Measurements from ENCODE around the gene VN1R4. TPM values are rescaled to one million over a fixed set of nuclear protein-coding genes. Genes with fewer than 3 reads are reported as not detected.
A peak's percentile ranks its signal among the peaks of the same experiment; 100 is the strongest.

The VN1R4 gene
- total RNA-seq, 1 experiment from 2014 or later, result not detected

DNA sequence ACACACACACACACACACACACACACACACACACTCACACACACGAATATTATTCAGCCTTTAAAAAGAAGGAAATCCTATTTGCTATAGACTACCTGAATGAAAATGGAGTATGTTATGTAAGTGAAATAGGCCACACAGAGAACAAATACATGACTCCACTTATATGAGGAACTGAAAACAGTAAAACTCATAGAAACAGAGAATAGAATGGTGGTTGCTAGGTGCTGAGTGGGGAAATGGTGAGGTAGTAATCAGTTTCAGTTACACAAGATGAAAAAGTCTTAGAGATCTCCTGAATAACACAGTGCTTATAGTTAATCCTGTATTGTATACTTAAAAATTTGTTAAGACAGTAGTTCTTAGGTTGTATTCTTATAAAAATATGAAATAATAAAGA, 21.0 kb downstream of the VN1R4 start:
- Histone ChIP-seq H2AFZ (ENCODE audit: low read depth, low read length, poor library complexity, severe bottlenecking) (no peak overlapping the region), H3K27ac (ENCODE audit: low read depth, low read length) (no peak overlapping the region), H3K4me3 (replicated peaks in 1 of 2; ENCODE audit: low read depth in 1 of 2, low read length in 2 of 2) (no peak overlapping the region), H3K36me3 (ENCODE audit: control insufficient read depth in 1 of 2, insufficient read depth in 2 of 2, low read length in 2 of 2) (no peaks in the 10 kb centered on the region), H3K79me2 (ENCODE audit: insufficient read depth, low read length) (no peaks in the 10 kb centered on the region), H3K27me3 (ENCODE audit: insufficient read depth, low read length) (no peaks in the 10 kb centered on the region), H3K9ac (ENCODE audit: low read length) (no peak overlapping the region), H3K9me2 (ENCODE audit: insufficient read depth) (no peaks in the 10 kb centered on the region), H3K4me2 (ENCODE audit: low read length) (no peak overlapping the region), H4K20me1 (ENCODE audit: insufficient read depth) (no peaks in the 10 kb centered on the region), H3K9me3 (ENCODE audit: control insufficient read depth in 1 of 2, insufficient read depth in 1 of 2, low read depth in 1 of 2, low read length in 2 of 2) (peaks cover 6 to 10% of the 10 kb centered on the region in 2 experiments; a peak in 2 of 4 replicates), H3K4me1 (ENCODE audit: control insufficient read depth in 1 of 2, insufficient read depth in 2 of 2, low read length in 2 of 2) (no peaks in the 10 kb centered on the region)
- no peak for DNase-seq (ENCODE audit: low read depth, low spot score)
- RAD21 ChIA-PET (ENCODE audit: low non-redundant PET in 1 of 2, low total read pairs in 2 of 2, uncharacterized antibody in 2 of 2, unreplicated experiment in 2 of 2), result no interaction called here
- TF ChIP-seq SIN3A (IDR thresholded peaks at IDR 0.05; ENCODE audit: low read depth), result no peak
- TF ChIP-seq ELF1 (IDR thresholded peaks at IDR 0.05; ENCODE audit: borderline replicate concordance, low read depth), result no peak
- TF ChIP-seq, protein P1, sequence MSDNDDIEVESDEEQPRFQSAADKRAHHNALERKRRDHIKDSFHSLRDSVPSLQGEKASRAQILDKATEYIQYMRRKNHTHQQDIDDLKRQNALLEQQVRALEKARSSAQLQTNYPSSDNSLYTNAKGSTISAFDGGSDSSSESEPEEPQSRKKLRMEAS (IDR thresholded peaks at IDR 0.05), result no peak
- no TSS peak for BruUV-seq (replicated peaks)
- POLR2A ChIA-PET, result no interaction called here
- CTCF ChIA-PET, result no interaction called here
- no peak for ATAC-seq
- intact Hi-C loops (cut with micrococcal nuclease), result no loop called here

DNA sequence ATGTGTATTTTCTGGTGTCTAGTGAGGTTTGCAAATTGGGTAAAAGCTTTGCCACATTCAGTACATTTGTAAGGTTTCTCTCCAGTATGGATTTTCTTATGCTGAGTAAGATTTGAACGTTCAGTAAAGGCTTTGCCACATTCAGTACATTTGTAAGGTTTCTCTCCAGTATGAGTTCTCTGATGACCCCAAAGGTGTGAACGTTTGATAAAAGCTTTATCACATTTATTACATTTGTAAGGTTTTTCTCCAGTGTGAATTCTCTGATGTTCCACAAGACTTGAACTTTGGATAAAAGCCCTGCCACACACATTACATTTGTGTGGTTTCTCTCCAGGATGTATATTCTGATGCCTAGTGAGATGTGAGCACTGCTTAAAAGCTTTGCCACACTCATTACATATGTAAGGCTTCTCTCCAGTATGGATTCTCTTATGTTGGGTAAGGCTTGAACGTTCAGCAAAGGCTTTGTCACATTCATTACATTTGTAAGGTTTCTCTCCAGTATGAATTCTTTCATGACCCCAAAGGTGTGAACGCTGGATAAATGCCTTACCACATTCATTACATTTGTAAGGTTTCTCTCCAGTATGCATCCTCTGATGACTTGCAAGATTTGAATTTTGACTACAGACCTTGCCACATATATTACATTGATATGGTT, 30.3 kb downstream of the VN1R4 start:
- no peak overlapping the region for H2AFZ ChIP-seq (ENCODE audit: low read depth, low read length, poor library complexity, severe bottlenecking)
- ChIA-PET POLR2A (no interaction called here), CTCF (no interaction called here), RAD21 (ENCODE audit: low non-redundant PET in 1 of 2, low total read pairs in 2 of 2, uncharacterized antibody in 2 of 2, unreplicated experiment in 2 of 2) (no interaction called here)
- no peak overlapping the region for H3K4me3 ChIP-seq (replicated peaks in 1 of 2; ENCODE audit: low read depth in 1 of 2, low read length in 2 of 2)
- H3K9ac ChIP-seq (ENCODE audit: low read length), result no peak overlapping the region
- H3K4me2 ChIP-seq (ENCODE audit: low read length), result no peak overlapping the region
- H3K9me3 ChIP-seq (ENCODE audit: control insufficient read depth in 1 of 2, insufficient read depth in 1 of 2, low read depth in 1 of 2, low read length in 2 of 2), result peaks cover 26 to 34% of the 10 kb centered on the region in 2 experiments; a peak in 3 of 4 replicates
- no peak for DNase-seq (ENCODE audit: low read depth, low spot score)
- BruUV-seq (replicated peaks), result no TSS peak
- H3K27me3 ChIP-seq (ENCODE audit: insufficient read depth, low read length), result no peaks in the 10 kb centered on the region
- no peaks in the 10 kb centered on the region for H3K4me1 ChIP-seq (ENCODE audit: control insufficient read depth in 1 of 2, insufficient read depth in 2 of 2, low read length in 2 of 2)
- peak; percentile 78 for TF ChIP-seq ZNF274 (IDR thresholded peaks at IDR 0.05; ENCODE audit: low read depth, low read length)
- TF ChIP-seq RAD21 (IDR thresholded peaks at IDR 0.05; ENCODE audit: low read depth), result no peak
- H3K27ac ChIP-seq (ENCODE audit: low read depth, low read length), result no peak overlapping the region
- ATAC-seq, result no peak
- intact Hi-C loops (cut with micrococcal nuclease), result no loop called here
- no peaks in the 10 kb centered on the region for H4K20me1 ChIP-seq (ENCODE audit: insufficient read depth)
- no peaks in the 10 kb centered on the region for H3K9me2 ChIP-seq (ENCODE audit: insufficient read depth)
- H3K36me3 ChIP-seq (ENCODE audit: control insufficient read depth in 1 of 2, insufficient read depth in 2 of 2, low read length in 2 of 2), result no peaks in the 10 kb centered on the region
- H3K79me2 ChIP-seq (ENCODE audit: insufficient read depth, low read length), result no peaks in the 10 kb centered on the region
